ENCODE results near the gene EPOP.

EPOP gene

GRCh38 chr17:38705803-38706504 lies 31.2 kb upstream of the EPOP start:
- DNase-seq: peak in 1 of 2 experiments; percentile 43

- DNase-seq: no peak
Observed at GRCh38 chr17:38705523-38705802, 30.7 kb upstream of the EPOP start.

DNA sequence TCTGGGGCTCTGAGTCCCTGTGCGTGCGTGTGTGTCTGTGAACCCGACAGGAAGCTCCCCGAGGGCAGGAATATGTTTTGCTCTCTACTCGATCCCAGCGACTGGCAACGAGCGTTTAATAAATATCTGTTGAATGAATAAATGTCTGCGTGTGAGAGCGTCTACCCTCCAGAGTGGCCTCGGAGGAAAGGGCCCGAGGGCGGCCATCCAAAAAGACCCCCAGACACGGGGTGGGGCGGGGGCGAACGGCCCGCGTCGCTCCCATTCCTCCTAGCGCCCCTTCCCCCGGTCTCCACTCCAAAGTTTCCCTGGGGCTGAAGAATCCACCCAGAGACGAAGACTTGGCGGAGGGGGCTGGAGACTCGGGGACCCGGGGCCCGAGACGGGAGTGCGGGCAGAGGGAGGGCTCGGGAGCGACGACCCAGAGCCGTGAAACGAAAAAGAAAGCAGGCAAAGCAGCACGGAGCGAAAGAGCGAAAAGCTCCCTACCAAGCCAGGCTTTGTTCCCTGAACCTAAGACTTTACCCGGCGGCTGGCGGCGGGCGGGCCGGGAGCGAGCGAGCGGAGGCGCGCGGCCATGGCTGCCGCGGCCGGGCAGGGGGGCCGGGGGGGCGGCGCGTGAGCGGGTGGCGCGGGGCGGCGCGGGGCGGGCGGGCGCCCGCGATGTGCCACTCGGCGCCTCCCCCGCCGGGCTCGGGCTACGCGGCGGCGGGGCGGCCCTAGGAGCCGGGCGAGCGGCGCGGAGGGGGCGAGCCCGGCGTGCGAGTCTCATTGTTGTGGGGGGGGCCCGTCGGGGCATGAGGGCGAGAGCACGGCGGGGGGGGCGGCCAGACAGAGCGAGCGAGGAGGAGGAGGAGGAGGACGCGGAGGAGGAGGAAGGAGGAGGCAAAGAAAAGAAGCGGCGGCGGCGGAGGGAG lies 30.1 kb upstream of the EPOP start, which contains the start of gene MLLT6:
MLLT6 (plus strand) TSS at position 668 of the 917 bp plus-strand sequence. CDS start 360 bp downstream, outside the sequence.
- peak; percentile 27 to 62 for DNase-seq

DNA sequence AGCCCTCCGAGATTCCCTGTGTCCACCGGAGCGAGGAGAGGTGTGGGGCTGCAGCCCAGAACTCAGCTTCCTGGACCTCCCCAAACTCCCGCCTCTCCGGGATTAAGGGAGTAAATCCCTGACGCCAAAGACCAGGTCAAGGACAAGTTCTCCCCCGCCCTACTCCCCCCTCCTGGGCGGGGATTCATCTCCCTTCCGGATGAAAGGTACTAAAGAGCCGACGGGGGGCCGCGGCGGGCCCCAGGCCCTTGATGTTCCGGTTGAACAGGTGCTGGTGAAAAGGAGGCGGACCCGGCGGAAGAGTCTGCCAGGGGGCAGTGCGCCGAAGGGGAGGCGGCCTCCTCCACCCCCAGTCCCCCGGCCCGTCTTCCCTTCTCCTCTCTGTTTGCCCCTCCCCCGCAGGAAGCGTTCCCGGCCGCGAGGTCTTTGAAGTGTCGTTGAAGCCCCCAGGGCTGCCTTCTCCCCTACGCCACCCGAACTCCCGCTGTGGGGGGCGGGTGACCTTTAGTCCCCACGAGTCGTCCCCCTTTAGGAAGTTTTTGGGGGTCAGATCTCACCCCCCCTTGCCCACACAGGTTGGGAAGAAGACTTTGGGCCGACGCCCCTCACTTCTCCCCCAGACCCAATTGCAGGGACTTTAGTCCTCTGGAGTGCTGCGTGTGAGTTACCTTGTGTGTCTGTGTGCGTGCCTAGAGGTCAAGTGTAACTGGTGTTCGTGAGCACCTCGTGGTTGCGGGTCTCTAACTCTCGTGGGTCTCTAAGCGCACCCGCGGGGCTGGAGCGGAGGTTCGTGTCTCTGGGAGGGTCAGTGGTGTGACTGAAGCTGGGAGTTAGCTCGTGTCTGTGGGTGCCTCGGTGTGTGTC lies 29.2 kb upstream of the EPOP start:
- no peak for DNase-seq

GRCh38 chr17:38702916-38703741 lies 28.4 kb upstream of the EPOP start:
- no peak for DNase-seq

DNA sequence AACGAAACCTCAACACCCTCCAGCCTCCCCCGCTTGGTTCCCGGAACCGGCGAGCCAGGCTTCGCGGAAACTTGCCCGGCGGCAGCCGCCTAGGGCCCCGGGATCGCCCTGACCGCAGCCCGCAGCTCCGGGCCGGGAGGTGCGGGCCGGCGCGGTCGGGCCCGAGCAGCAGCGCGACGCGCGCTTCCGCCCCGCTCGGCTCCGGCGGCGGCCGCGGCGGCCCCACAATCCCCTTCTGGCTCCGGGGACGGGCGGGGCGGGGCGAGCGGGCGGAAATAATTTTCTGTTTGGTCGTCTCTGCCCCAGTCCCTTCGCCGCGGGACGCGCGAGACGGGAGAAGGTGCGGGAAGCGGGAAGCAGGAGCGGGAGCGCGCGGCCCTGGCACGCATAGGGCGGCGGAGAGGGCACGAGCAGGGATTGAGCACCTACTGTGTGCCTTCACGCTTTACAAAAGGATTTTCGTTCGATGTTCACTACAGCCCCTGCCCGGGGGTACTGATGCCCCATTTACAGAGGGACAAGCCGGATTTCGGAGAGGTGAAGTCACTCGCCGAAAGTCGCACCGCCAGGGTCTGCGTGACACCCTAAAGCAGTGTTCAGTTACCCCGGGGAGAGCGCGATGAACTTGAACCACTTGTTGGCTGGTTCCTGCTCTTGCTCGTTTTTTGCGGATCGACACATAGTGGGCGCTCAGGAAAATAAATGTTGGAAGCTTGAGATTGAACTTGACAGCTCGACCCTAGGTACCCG lies 27.6 kb upstream of the EPOP start:
- peak; percentile 63 to 73 for DNase-seq

- DNase-seq: peak in 1 of 2 experiments; percentile 43
Observed at GRCh38 chr17:38701504-38702165, 26.9 kb upstream of the EPOP start.

- no peak for DNase-seq
Observed at GRCh38 chr17:38698760-38699159, 24.0 kb upstream of the EPOP start.

- no peak for DNase-seq
Observed at GRCh38 chr17:38697061-38697820, 22.5 kb upstream of the EPOP start.

DNA sequence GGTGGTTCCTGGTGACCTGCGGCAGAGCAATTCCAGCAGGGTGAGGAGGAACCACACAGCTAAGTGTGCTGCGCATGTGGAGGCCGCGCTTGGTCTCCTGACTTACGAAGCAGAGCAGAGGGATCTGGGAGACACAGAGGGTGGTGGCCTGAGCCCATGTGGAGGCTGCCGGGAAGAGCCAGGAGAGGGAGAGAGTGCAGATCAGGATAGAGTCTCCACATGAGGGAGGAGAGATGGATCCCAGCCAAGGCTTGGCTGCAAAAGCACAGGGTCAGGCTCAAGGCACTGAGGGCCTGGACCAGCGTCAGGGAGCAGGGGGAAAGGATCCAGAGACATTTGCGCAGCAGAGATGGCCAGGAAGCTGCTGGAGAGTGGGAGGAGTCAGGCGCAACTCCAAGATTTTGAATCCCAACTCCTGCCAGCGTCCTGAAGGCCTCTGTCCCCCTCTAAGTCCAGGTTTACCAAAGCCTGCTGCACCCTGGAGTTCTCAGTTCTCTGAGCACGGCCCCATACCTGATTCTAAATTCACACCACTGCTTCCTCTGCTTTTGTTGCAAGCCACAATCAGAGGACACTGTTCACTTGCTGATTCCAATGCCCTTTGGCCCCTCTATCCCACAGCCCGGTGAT lies 19.1 kb upstream of the EPOP start:
- no peak for DNase-seq

DNA sequence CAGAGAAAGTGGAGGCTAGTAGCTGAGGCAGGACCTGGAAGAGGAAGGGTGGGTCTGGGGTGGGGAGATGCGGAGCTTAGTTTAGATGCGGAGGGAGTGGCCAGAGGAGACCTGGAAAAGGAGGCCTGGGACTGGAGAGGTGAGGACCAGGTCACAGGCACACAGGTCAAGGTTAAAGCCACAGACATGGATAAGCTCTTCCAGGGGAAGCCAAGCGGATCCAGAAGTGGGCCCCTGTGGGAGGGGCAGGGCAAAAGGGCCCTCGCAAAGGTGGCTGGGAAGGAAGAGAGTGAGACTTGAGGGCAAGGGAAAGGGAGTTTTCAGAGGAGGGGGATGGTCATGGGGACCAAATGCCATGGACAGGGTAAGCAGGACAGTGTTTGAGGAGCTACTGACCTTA lies 16.4 kb upstream of the EPOP start:
- DNase-seq: no peak

GRCh38 chr17:38690386-38690785 lies 15.6 kb upstream of the EPOP start:
- DNase-seq: no peak

DNA sequence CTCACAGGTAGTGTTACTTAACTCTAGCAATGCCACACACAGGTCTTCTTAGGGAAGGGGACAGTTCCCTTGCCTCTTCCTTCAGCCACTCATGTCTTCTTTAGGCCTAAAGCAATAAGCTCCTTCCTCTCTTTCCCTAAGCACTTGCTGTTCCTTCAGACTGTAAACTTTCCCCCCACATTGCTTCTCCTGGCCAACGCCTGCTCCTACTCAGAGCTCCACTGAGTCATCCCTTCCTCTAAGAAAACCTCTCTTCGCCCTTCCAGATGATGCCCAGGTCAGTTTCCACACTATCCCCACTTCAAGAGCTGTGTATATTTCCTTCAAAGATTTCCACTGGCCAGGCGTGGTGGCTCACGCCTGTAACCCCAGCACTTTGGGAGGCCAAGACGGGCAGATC lies 12.5 kb upstream of the EPOP start:
- no peak for DNase-seq

- DNase-seq: no peak
Observed at GRCh38 chr17:38685491-38685890, 10.7 kb upstream of the EPOP start.

- no peak for DNase-seq
Observed at GRCh38 chr17:38681096-38681495, 6.3 kb upstream of the EPOP start.

- no peak for DNase-seq
Observed at GRCh38 chr17:38677819-38678218, 3.1 kb upstream of the EPOP start.

DNA sequence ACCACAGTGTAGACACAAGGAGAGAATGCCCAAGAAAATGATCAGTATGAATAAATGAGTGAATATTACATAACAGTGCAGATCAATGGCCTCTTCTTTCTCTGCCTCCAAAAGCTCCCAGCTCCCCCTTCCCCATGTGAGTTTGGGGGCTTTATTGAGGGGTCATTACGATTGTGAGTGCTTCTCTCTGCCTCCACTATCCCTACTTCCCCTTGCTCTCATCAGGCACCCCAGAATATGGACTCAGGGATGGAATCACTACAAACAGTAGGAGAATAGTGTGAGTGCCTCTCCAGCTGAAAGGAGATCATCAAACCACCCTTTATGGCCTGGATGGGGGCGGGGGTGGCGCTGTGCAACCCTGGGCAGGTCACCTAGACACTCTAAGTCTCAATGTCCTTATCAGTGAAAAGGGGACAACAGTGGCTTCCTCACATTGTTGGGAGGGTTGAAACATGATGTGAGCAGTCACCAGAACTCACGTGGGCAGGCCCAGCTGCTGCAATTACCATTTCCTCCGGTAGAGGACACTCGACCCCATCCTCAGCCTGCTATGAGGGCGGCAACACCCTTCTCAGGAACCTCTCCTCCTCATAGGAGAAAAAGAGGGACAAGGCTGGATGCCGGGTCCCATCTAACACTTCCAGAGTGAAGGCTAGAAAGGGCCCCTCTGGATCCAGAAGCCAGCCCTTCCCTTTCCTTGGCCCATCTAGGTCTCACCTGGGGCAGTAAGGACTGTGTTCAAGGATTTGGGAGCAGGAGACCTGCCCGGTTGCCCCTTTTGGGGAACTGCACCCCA lies 2.1 kb upstream of the EPOP start:
- DNase-seq: peak; percentile 59 to 83

DNA sequence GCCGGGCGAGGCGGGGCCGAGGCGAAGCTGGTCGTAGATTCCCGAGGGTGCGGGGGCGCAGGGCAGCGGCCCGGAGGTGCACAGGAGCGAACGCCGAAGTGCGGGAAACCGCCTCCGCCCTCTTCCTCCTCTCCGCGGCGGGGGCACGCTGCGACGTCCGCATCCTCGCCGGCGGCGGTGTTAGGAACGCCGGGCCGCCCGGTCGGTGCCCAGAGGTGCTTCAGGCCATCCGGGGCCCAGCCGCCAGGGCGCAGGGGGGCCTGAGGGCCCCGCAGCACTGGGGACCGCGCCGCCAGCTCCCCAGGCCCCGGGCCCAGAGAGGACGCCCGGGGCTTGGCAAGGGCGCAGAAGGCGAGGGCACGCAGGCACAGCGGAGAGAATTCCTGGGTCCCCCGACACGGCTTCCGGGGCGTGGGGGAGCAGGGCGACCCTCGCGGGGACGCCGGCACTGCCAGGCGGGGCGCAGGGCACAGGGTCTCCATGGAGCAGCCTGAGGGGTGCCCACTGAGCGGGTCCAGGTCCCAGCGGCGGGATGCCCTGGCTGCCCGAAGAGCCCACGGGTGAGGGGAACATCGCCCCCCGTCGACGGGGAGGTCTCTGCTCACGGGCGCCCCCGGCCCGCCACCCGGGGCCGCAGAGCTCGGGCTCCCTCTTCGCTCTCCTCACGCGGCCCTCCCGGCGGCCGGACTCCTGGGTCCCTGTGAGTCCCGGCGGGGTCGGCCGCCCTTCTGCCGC lies 576 bp downstream of the EPOP start:
- DNase-seq: no peak

All from SW 1271 (cell line).